DND-41 (cell line): ENCODE measurements around the gene LRP11.

Source experiments
- EZH2 ChIP-seq: IDR thresholded peaks from 3 replicates; pipeline ENCODE4 v1.6.1; 2012; ENCODE audit warnings: borderline replicate concordance, low read depth, mild to moderate bottlenecking, moderate library complexity, low read length, inconsistent platforms; ENCODE audit not compliant: severe bottlenecking
- TF ChIP-seq, protein P1 (sequence below): IDR thresholded peaks from 2 replicates; pipeline ENCODE4 v1.5.1; 2012; ENCODE audit warnings: borderline replicate concordance, low read length, moderate library complexity, mild to moderate bottlenecking; ENCODE audit not compliant: poor library complexity, severe bottlenecking; ENCODE audit errors: extremely low read depth

DNA sequence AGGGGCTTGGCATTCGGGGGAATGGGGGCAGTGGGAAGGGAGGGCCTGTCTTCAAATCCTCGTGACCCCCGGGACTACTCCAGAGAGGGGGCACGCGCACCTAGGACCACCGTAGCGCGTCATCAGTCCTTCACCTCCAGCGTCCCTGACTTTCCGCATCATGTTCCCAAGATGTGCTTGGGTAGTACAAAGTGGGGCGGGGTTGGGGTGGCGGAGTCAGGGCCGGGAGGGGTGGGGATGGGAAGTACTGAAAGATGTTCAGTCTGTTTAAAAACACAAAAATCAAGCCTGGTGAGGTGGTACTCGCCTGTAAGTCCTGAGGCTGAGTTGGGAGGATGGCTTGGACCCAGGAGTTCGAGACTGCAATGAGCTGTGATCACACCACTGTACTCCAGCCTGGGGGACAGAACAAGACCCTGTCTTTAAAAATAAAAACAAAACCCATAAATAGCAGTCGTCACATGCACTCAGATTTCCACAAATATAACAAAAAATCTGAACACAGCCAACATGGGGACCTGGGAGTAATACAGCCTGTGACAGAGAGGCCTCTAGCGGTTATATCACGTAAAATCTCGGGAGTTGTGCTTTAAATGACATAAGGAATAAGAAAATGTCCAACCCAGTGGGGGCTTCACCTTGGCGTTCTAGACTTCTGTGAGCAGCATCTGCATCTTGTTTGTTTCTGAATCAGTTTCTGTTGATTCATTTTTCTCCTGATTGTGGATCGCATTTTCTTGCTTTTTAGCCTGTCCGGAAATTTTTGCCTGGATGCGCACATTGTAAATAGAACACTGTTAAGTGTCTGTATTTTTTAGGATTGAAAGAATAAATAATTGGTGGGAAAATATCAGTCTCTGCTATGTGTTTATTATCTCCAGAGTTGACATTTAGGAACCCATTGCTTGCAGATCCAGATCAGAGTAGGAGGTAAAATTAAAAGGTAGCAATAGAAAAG, 698 bp upstream of the LRP11 start:
- TF ChIP-seq, protein P1, sequence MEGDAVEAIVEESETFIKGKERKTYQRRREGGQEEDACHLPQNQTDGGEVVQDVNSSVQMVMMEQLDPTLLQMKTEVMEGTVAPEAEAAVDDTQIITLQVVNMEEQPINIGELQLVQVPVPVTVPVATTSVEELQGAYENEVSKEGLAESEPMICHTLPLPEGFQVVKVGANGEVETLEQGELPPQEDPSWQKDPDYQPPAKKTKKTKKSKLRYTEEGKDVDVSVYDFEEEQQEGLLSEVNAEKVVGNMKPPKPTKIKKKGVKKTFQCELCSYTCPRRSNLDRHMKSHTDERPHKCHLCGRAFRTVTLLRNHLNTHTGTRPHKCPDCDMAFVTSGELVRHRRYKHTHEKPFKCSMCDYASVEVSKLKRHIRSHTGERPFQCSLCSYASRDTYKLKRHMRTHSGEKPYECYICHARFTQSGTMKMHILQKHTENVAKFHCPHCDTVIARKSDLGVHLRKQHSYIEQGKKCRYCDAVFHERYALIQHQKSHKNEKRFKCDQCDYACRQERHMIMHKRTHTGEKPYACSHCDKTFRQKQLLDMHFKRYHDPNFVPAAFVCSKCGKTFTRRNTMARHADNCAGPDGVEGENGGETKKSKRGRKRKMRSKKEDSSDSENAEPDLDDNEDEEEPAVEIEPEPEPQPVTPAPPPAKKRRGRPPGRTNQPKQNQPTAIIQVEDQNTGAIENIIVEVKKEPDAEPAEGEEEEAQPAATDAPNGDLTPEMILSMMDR, result peak; percentile 76
- TF ChIP-seq EZH2, result no peak
